ENCODE results near the gene ZNF750. TPM values are rescaled to one million over a fixed set of nuclear protein-coding genes. Genes with fewer than 3 reads are reported as not detected.
"Not testable (repeated sequence)": the region's sequence is repeated elsewhere in the genome, so short reads cannot be mapped to it uniquely, and the experiment has no call there.

ZNF750 gene
- total RNA-seq, 1 donor from 2014 or later, result 0.13 TPM

DNA sequence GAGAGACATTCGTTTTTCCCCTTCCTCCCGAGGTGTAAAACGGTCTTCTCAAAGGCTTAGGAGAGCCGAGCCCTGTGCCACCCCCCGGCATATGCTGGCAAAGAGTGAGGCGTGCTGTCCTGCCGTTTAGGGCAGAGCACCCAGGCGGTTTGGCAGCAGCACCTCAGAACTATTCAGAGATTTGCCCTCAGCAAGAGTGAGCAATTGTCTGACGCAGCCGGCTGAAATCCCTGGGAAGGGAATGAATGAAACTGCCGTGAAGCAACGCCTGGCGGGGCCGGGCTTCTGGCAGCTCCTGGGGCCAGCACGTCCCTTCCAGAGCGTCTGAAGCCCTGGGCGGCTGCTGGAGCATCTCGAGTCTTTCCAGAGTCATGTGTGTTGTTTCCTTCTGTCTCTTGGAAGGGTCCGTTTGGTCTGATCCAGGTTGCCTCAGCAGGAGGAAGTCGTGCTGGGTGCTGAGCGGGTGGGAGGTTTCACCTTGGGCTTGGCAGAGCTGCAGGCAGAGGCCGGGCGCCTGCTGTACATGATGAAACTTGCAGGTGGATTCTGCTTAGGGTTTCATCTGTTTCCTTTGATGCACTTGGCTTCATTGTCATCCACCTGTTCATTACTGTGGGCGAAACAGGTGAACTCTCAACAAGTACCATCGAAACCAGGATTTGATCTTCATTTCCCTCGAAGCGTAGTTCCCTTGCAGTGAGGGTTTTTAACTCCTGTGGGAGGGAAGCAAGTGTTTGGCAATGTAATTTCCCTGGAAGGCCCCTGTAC, 52.6 kb downstream of the ZNF750 start:
- intact Hi-C loops (cut with DNase I), result no loop called here
- peak; percentile 61 for DNase-seq
- peak; percentile 63 for ATAC-seq (ENCODE audit: poor library complexity)

DNA sequence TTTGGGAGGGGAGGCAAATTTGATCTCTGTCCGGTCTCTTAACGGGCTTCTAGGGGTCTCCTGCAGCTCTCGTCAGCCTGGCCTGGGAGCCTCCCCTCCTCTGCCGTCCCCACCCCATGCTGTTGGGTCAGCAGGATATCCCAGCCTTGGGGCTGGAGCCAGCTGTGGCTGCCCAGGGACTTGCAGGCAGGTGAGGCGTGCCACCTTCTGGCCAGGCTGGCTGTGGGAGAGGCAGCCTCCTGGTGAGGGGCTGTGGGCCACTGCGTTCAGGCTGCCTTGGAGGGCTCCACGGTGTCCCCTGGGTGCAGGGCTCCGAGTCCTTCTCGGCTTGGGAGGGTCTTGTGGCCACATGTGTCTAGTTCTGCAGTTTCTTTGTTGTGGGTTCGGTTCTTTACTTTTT, 53.4 kb downstream of the ZNF750 start:
- intact Hi-C loops (cut with DNase I), result no loop called here
- DNase-seq (no peak), ATAC-seq (ENCODE audit: poor library complexity) (no peak)

DNA sequence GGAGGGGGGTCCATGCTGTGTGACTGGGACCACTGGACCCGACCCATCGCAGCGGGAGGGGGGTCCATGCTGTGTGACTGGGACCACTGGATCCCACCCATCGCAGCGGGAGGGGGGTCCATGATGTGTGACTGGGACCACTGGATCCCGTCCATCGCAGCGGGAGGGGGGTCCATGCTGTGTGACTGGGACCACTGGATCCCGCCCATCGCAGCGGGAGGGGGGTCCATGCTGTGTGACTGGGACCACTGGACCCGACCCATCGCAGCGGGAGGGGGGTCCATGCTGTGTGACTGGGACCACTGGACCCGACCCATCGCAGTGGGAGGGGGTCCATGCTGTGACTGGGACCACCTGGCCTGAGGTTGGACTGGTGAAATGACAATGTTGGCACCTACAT, 54.2 kb downstream of the ZNF750 start:
- intact Hi-C loops (cut with DNase I); DNase-seq; ATAC-seq (ENCODE audit: poor library complexity): not testable (repeated sequence)

DNA sequence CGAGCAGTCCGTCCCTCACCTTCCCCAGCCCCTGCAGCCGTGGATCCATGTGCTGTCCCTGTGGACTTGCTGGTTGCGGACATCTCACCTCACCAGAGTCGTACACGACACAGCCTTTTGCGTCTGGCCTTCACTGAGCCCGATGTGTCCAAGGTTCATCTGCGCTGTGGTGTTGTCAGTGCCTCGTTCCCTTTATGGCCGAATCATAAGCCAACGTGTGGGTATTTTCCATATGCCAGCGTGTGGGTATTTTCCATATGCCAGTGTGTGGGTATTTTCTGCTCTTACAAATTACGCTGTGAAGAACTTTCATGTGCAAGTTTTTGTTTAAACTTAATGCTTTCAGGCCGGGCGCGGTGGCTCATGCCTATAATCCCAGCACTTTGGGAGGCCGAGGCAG, 56.3 kb downstream of the ZNF750 start:
- intact Hi-C loops (cut with DNase I), result loop anchor here (5.0 kb wide), 1 partner anchor 129 kb away; no protein-coding TSS in a partner anchor
- DNase-seq (peak; percentile 26), ATAC-seq (ENCODE audit: poor library complexity) (no peak)

DNA sequence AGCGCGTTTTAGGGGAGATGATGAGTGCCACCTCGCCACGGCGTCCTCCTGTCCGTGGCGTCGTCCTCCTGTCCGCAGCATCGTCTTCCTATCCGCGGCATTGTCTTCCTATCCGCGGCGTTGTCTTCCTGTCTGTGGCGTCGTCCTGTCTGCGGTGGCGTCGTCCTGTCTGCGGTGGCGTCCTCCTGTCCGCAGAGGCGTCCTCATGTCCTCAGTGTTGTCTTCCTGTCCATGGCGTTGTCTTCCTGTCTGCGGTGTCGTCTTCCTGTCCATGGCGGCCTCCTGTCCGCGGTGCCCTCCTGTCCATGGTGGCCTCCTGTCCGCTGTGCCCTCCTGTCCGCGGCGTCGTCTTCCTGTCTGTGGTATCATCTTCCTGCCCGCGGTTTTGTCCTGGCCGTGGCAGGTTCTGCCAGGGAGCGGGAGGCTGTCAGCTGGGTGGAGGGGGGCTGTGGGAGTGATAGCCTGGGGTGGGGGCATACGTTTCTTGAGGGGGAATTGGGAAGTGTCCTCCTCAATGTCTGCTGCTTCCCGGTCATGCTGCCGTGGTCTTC, 57.1 kb downstream of the ZNF750 start:
- intact Hi-C loops (cut with DNase I), result loop anchor here (5.0 kb wide), 1 partner anchor 130 kb away; no protein-coding TSS in a partner anchor
- DNase-seq, result peak; percentile 41
- no peak for ATAC-seq (ENCODE audit: poor library complexity)

DNA sequence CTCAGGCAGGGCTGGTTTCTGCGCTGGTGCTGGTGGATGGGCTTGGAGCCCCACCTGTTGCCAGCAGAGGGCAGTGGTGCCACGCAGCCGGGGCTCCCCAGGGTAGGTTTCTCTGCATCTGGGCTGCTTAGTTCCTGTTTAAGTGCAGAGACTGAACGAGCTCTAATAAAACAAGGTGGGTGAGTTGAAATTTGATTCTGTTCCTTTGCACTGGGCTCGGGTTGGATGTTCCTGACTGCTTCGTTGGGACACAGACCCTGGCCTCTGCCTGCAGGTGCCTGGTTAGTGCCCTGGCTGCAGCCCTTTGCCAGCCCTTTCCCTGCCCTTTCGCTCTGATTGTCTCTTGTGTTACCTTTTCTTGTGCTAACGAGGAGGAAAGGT, 57.9 kb downstream of the ZNF750 start:
- ATAC-seq (ENCODE audit: poor library complexity) (peak; percentile 98), DNase-seq (peak; percentile 90)
- intact Hi-C loops (cut with DNase I), result loop anchor here (5.0 kb wide), 1 partner anchor 130 kb away; no protein-coding TSS in a partner anchor

DNA sequence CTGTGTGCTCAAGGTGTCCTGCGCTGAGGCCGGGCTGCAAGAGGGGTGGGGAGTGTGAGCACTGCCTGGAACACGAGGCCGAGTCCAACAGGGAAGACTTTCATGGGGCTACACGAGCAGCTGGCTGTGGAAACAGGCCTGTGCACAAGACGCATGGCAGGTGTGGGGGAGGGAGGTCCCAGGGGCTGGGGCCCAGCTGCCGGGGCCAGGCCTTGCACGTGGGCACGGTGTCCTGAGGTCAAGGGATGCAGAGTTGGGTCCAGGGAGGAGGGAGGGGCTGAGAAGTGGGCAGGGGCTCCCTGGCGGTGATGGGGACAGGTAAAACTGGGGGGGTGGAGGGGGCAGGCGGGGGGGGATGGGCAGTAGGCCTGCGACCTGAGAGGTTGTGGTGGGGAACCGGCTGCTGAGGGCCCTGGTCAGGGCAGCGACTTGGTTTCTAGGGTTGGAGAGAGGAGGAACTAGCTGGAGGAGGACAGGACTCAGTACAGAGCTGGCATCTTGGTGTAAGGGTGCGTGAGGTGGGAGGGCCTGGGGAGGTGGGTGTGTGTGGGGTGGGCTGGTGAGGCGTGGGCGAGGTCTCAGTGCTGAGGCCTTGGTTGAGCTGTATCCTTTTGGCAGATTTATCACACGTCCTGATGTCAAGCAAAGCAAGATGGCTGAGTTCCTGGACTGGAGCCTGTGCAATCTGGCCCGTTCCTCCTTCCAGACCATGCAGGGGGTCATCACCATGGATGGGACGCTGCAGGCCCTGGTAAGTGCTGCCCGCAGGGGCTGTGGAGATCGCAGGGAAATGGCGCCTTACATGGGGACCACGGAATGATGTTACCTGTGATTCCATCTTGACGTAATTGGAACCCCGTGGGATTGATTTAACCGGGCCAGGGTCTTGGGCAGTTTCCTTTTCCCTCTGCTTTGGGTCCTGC, 58.6 kb downstream of the ZNF750 start:
- DNase-seq (no peak), ATAC-seq (ENCODE audit: poor library complexity) (peak; percentile 18)
- intact Hi-C loops (cut with DNase I), result loop anchor here (5.0 kb wide), 1 partner anchor 131 kb away; no protein-coding TSS in a partner anchor

DNA sequence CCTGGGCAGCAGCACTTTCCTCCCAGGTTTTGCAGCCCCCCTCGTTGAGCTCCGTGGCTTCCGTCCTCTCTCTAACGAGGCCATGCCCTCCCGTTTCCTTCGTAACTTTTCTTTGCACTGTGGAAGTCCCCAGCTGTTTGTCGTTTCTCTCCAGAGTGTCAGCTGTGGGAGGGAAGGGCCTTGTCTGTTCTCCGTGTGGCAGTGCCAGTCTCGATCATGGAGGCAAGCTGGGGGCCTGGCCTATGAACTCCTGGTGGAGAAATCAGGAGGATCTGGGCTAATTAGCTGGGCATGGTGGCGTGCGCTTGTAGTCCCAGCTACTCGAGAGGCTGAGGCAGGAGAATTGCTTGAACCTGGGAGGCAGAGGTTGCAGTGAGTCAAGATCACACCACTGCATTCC, 59.6 kb downstream of the ZNF750 start:
- peak; percentile 18 for DNase-seq
- intact Hi-C loops (cut with DNase I), result loop anchor here (5.0 kb wide), 1 partner anchor 132 kb away; no protein-coding TSS in a partner anchor
- ATAC-seq (ENCODE audit: poor library complexity), result no peak

DNA sequence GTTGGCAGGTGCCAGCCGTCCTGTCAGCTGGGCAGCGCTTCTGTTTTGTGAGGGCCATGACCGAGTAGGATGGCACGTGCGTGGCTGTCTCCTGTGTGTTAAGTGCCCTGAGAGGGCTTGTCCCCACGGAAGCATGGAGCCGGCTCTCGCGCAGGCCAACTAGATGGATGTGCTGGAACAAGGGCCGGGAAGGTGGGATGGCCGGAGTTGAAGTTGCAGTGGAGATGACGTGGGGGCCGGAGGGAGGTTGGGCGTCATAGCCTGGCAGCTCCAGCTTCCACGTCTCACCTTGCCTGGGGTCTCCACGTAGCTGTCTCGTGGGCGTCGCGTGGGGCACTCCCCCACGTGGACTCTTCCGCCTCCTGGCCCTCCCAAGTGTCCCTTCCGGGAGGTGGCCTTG, 60.3 kb downstream of the ZNF750 start:
- ATAC-seq (ENCODE audit: poor library complexity) (no peak), DNase-seq (peak; percentile 38)
- intact Hi-C loops (cut with DNase I), result loop anchor here (10.0 kb wide), 1 partner anchor 425 kb away; the partner anchor contains the start of gene TEX19

Other genes starting within 250 kb of the ZNF750 start
- 34.3 TPM for gene WDR45B, start 191.6 kb downstream of the ZNF750 start, total RNA-seq
- 20.7 TPM for gene RAB40B, start 141.3 kb downstream of the ZNF750 start, total RNA-seq
- gene FN3KRP, start 123.3 kb downstream of the ZNF750 start, total RNA-seq, result 13.2 TPM
- 80.2 TPM for gene FN3K, start 104.4 kb downstream of the ZNF750 start, total RNA-seq
- gene TBCD, start 88.0 kb downstream of the ZNF750 start, total RNA-seq, result 45.1 TPM
- gene METRNL, start 239.6 kb upstream of the ZNF750 start, total RNA-seq, result 70.3 TPM